Smooth muscle cell of the brain vasculature (primary cell): Measurements from ENCODE around the gene BPIFB6.

ENCODE experiments used
- DNase-seq: peaks from one replicate; pipeline ENCODE4 v3.0.0-alpha.2; 2012; ENCODE audit warnings: low read depth, low spot score

Gene BPIFB6

GRCh38 chr20:33063271-33063670 is 31.8 kb downstream of the BPIFB6 start:
- no peak for DNase-seq

- no peak for DNase-seq
These were observed 33.3 kb downstream of the BPIFB6 start for GRCh38 chr20:33064572-33065287.

GRCh38 chr20:33065785-33066184 is 34.3 kb downstream of the BPIFB6 start:
- DNase-seq, result no peak

- no peak for DNase-seq
These were observed 36.4 kb downstream of the BPIFB6 start for GRCh38 chr20:33067806-33068205.

GRCh38 chr20:33068251-33068939 is 36.9 kb downstream of the BPIFB6 start:
- DNase-seq, result no peak

GRCh38 chr20:33069673-33070072 is 38.2 kb downstream of the BPIFB6 start:
- no peak for DNase-seq

- no peak for DNase-seq
These were observed 38.9 kb downstream of the BPIFB6 start for GRCh38 chr20:33070111-33071053.

- no peak for DNase-seq
These were observed 39.8 kb downstream of the BPIFB6 start for GRCh38 chr20:33071198-33071597.

GRCh38 chr20:33072362-33072761 is 40.9 kb downstream of the BPIFB6 start:
- no peak for DNase-seq

GRCh38 chr20:33072813-33073212 is 41.4 kb downstream of the BPIFB6 start:
- DNase-seq, result no peak

GRCh38 chr20:33074675-33075074 is 43.2 kb downstream of the BPIFB6 start:
- no peak for DNase-seq

GRCh38 chr20:33075281-33075680 is 43.8 kb downstream of the BPIFB6 start:
- no peak for DNase-seq

- DNase-seq, result no peak
These were observed 45.4 kb downstream of the BPIFB6 start for GRCh38 chr20:33076662-33077372.

- no peak for DNase-seq
These were observed 47.8 kb downstream of the BPIFB6 start, which contains the start of gene BPIFB4 for GRCh38 chr20:33079259-33079658. BPIFB4 (plus strand) TSS chr20:33079643; CDS start chr20:33081527, 1,884 bp downstream.

GRCh38 chr20:33081411-33082154 is 50.1 kb downstream of the BPIFB6 start:
- DNase-seq, result no peak

- no peak for DNase-seq
These were observed 51.1 kb downstream of the BPIFB6 start for GRCh38 chr20:33082546-33082945.

GRCh38 chr20:33083544-33084340 is 52.3 kb downstream of the BPIFB6 start:
- no peak for DNase-seq

- no peak for DNase-seq
These were observed 53.3 kb downstream of the BPIFB6 start for GRCh38 chr20:33084722-33085121.

- DNase-seq, result no peak
These were observed 54.7 kb downstream of the BPIFB6 start for GRCh38 chr20:33086052-33086722.
